ENCODE results near the gene GPC6.

GRCh38 chr13:93861818-93862217, 635.2 kb downstream of the GPC6 start:
- TF ChIP-seq CTCF (optimal IDR thresholded peaks at IDR 0.05 in 1 of 3, IDR thresholded peaks at IDR 0.05 in 1 of 3, conservative IDR thresholded peaks at IDR 0.05 in 1 of 3; ENCODE audit: extremely low read depth in 1 of 3, insufficient read depth in 2 of 3, low read length in 3 of 3) (no peak), EZH2 (IDR thresholded peaks at IDR 0.05; ENCODE audit: low read length) (no peak)

Measured in keratinocyte (primary cell).